ENCODE data around the gene ZNF311. TPM values are rescaled to one million over a fixed set of nuclear protein-coding genes. Genes with fewer than 3 reads are reported as not detected.

ZNF311 gene
- total and polyA plus RNA-seq, 2 experiments from 2014 or later = 0.57 to 1.3 TPM

GRCh38 chr6:29021434-29021833 lies 16.3 kb upstream of the ZNF311 start:
- no peaks in the 10 kb centered on the region for H4K20me1 ChIP-seq (ENCODE audit: insufficient read depth, poor library complexity, severe bottlenecking)
- 75% methylated on average over 2 of the region's 2 CpGs for WGBS (ENCODE audit: low lambda C conversion rate, missing lambda C conversion rate)
- H3K79me2 ChIP-seq = no peaks in the 10 kb centered on the region
- TF ChIP-seq EZH2 (IDR thresholded peaks at IDR 0.05; ENCODE audit: borderline replicate concordance) (no peak), EZH2phosphoT487 (IDR thresholded peaks at IDR 0.05; ENCODE audit: low read depth, severe bottlenecking, unreplicated experiment) (no peak)
- TF ChIP-seq, protein P1, sequence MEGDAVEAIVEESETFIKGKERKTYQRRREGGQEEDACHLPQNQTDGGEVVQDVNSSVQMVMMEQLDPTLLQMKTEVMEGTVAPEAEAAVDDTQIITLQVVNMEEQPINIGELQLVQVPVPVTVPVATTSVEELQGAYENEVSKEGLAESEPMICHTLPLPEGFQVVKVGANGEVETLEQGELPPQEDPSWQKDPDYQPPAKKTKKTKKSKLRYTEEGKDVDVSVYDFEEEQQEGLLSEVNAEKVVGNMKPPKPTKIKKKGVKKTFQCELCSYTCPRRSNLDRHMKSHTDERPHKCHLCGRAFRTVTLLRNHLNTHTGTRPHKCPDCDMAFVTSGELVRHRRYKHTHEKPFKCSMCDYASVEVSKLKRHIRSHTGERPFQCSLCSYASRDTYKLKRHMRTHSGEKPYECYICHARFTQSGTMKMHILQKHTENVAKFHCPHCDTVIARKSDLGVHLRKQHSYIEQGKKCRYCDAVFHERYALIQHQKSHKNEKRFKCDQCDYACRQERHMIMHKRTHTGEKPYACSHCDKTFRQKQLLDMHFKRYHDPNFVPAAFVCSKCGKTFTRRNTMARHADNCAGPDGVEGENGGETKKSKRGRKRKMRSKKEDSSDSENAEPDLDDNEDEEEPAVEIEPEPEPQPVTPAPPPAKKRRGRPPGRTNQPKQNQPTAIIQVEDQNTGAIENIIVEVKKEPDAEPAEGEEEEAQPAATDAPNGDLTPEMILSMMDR (IDR thresholded peaks at IDR 0.05; ENCODE audit: poor library complexity) = no peak
- H3K4me1 ChIP-seq (ENCODE audit: insufficient read depth) = no peaks in the 10 kb centered on the region
- H3K9me3 ChIP-seq (ENCODE audit: low read depth) = no peaks in the 10 kb centered on the region
- peaks cover 13% of the 10 kb centered on the region for H3K27me3 ChIP-seq
- H2AFZ ChIP-seq = no peak overlapping the region
- no peaks in the 10 kb centered on the region for H3K36me3 ChIP-seq (replicated peaks; ENCODE audit: insufficient read depth, low read depth)
- H3K4me3 ChIP-seq = no peak overlapping the region
- DNase-seq (ENCODE audit: low spot score) = no peak
- no peak overlapping the region for H3K4me2 ChIP-seq
- no peaks in the 10 kb centered on the region for H3K9me2 ChIP-seq (replicated peaks; ENCODE audit: insufficient read depth)
- H3K27ac ChIP-seq = no peak overlapping the region

- H2AFZ ChIP-seq = no peak overlapping the region
- no peaks in the 10 kb centered on the region for H3K79me2 ChIP-seq
- H3K36me3 ChIP-seq (replicated peaks; ENCODE audit: insufficient read depth, low read depth) = no peaks in the 10 kb centered on the region
- no peaks in the 10 kb centered on the region for H4K20me1 ChIP-seq (ENCODE audit: insufficient read depth, poor library complexity, severe bottlenecking)
- H3K9me2 ChIP-seq (replicated peaks; ENCODE audit: insufficient read depth) = no peaks in the 10 kb centered on the region
- H3K4me3 ChIP-seq = no peak overlapping the region
- H3K4me2 ChIP-seq = no peak overlapping the region
- DNase-seq (ENCODE audit: low spot score) = no peak
- H3K27me3 ChIP-seq = peaks cover under 1% of the 10 kb centered on the region
- no peaks in the 10 kb centered on the region for H3K4me1 ChIP-seq (ENCODE audit: insufficient read depth)
- H3K27ac ChIP-seq = no peak overlapping the region
- 86% methylated on average over 2 of the region's 2 CpGs for WGBS (ENCODE audit: low lambda C conversion rate, missing lambda C conversion rate)
- TF ChIP-seq, protein P1 (IDR thresholded peaks at IDR 0.05; ENCODE audit: poor library complexity) = no peak
- TF ChIP-seq EZH2phosphoT487 (IDR thresholded peaks at IDR 0.05; ENCODE audit: low read depth, severe bottlenecking, unreplicated experiment) (no peak), EZH2 (IDR thresholded peaks at IDR 0.05; ENCODE audit: borderline replicate concordance) (no peak)
- no peaks in the 10 kb centered on the region for H3K9me3 ChIP-seq (ENCODE audit: low read depth)
Measured at GRCh38 chr6:29019629-29020028, 14.5 kb upstream of the ZNF311 start.

- no peak overlapping the region for H3K4me3 ChIP-seq
- H3K79me2 ChIP-seq = no peaks in the 10 kb centered on the region
- no peaks in the 10 kb centered on the region for H3K36me3 ChIP-seq (replicated peaks; ENCODE audit: insufficient read depth, low read depth)
- H2AFZ ChIP-seq = no peak overlapping the region
- H3K27ac ChIP-seq = no peak overlapping the region
- no peaks in the 10 kb centered on the region for H3K4me1 ChIP-seq (ENCODE audit: insufficient read depth)
- WGBS (ENCODE audit: low lambda C conversion rate, missing lambda C conversion rate) = 51% methylated on average over 3 of the region's 3 CpGs
- no peaks in the 10 kb centered on the region for H3K9me3 ChIP-seq (ENCODE audit: low read depth)
- TF ChIP-seq EZH2phosphoT487 (IDR thresholded peaks at IDR 0.05; ENCODE audit: low read depth, severe bottlenecking, unreplicated experiment) = no peak
- TF ChIP-seq EZH2 (IDR thresholded peaks at IDR 0.05; ENCODE audit: borderline replicate concordance) = no peak
- TF ChIP-seq, protein P1 (IDR thresholded peaks at IDR 0.05; ENCODE audit: poor library complexity) = no peak
- no peaks in the 10 kb centered on the region for H3K27me3 ChIP-seq
- H3K4me2 ChIP-seq = peak overlapping the region; percentile 96
- no peak for DNase-seq (ENCODE audit: low spot score)
- H4K20me1 ChIP-seq (ENCODE audit: insufficient read depth, poor library complexity, severe bottlenecking) = no peaks in the 10 kb centered on the region
- no peaks in the 10 kb centered on the region for H3K9me2 ChIP-seq (replicated peaks; ENCODE audit: insufficient read depth)
Measured at GRCh38 chr6:29017428-29017802, 12.3 kb upstream of the ZNF311 start.

All from hepatocyte (in vitro differentiated cells).